ENCODE results near the gene CTTNBP2NL.

Gene CTTNBP2NL

DNA sequence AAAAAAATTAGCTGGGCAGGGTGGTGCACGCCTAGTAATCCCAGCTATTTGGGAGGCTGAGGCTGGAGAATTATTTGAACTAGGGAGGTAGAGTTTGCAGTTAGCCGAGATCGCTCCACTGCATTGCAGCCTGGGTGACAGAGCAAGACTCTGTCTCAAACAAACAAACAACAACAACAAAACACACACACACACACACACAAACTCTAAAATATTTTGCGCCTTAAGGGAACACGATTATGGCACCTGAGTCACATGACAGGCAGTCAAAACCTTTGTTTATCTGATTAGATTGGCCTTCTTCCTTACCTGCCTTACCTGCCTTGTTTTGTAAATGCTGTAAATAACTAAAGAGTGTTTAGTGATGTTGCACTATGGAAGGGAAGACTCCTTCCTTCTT, 92.1 kb downstream of the CTTNBP2NL start:
- no peaks in the 10 kb centered on the region for H3K4me1 ChIP-seq
- no peak overlapping the region for H2AFZ ChIP-seq
- no peak overlapping the region for H3K4me2 ChIP-seq (ENCODE audit: low read length)
- H3K27me3 ChIP-seq (ENCODE audit: control insufficient read depth, insufficient read depth, low read length) = no peaks in the 10 kb centered on the region
- no peak overlapping the region for H3K4me3 ChIP-seq (ENCODE audit: low read depth, low read length)
- H3K27ac ChIP-seq = no peak overlapping the region
- H3K79me2 ChIP-seq = no peaks in the 10 kb centered on the region
- H3K9ac ChIP-seq = no peak overlapping the region
- H3K36me3 ChIP-seq (ENCODE audit: control insufficient read depth, insufficient read depth, low read length) = no peaks in the 10 kb centered on the region
- TF ChIP-seq, protein P1, sequence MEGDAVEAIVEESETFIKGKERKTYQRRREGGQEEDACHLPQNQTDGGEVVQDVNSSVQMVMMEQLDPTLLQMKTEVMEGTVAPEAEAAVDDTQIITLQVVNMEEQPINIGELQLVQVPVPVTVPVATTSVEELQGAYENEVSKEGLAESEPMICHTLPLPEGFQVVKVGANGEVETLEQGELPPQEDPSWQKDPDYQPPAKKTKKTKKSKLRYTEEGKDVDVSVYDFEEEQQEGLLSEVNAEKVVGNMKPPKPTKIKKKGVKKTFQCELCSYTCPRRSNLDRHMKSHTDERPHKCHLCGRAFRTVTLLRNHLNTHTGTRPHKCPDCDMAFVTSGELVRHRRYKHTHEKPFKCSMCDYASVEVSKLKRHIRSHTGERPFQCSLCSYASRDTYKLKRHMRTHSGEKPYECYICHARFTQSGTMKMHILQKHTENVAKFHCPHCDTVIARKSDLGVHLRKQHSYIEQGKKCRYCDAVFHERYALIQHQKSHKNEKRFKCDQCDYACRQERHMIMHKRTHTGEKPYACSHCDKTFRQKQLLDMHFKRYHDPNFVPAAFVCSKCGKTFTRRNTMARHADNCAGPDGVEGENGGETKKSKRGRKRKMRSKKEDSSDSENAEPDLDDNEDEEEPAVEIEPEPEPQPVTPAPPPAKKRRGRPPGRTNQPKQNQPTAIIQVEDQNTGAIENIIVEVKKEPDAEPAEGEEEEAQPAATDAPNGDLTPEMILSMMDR (IDR thresholded peaks at IDR 0.05) = no peak
- H3K9me3 ChIP-seq (ENCODE audit: control insufficient read depth, low read length) = no peaks in the 10 kb centered on the region

- Histone ChIP-seq H3K36me3 (ENCODE audit: control insufficient read depth, insufficient read depth, low read length) (no peaks in the 10 kb centered on the region), H3K4me2 (ENCODE audit: low read length) (no peak overlapping the region), H3K27me3 (ENCODE audit: control insufficient read depth, insufficient read depth, low read length) (no peaks in the 10 kb centered on the region), H3K27ac (no peak overlapping the region), H2AFZ (no peak overlapping the region), H3K4me1 (no peaks in the 10 kb centered on the region), H3K79me2 (no peaks in the 10 kb centered on the region), H3K9me3 (ENCODE audit: control insufficient read depth, low read length) (no peaks in the 10 kb centered on the region), H3K4me3 (ENCODE audit: low read depth, low read length) (no peak overlapping the region), H3K9ac (no peak overlapping the region)
- TF ChIP-seq, protein P1 (IDR thresholded peaks at IDR 0.05) = no peak
Measured at GRCh38 chr1:112492076-112492475, 96.1 kb downstream of the CTTNBP2NL start.

DNA sequence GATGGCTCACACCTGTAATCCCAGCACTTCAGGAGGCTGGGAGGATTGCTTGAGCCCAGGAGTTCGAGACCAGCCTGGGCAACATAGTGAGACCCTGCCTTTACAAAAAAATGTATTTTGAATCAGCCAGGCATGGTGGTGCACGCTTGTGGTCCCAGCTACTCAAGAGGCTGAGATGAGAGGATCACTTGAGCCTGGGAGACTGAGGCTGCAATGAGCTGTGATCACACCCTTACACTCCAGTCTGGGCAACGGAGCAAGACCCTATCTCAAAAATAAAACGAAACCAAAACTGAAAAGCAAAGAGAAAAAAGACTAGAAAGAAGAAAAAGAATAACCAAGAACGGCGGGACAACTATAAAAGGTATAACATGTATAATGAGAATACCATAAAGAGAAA, 97.3 kb downstream of the CTTNBP2NL start:
- Histone ChIP-seq H3K27me3 (ENCODE audit: control insufficient read depth, insufficient read depth, low read length) (no peaks in the 10 kb centered on the region), H3K9ac (no peak overlapping the region), H3K36me3 (ENCODE audit: control insufficient read depth, insufficient read depth, low read length) (no peaks in the 10 kb centered on the region)

DNA sequence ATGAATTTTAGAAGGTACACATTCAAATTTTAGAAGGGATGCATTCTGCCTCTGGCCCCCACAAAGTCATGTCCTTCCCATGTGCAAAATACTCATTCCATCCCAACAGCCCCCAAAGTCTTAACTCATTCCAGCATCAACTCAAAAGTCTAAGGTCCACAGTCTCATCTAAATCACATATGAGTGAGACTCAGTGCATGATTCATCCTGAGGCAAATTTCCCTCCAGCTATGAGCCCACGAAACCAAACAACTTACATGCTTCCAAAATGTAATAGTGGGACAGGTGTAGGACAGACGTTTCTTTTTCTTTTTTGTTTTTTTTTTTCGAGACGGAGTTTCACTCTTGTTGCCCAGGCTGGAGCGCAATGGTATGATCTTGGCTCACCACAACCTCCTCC, 100.3 kb downstream of the CTTNBP2NL start:
- Histone ChIP-seq H3K27ac (no peak overlapping the region), H3K4me1 (no peaks in the 10 kb centered on the region), H3K9ac (no peak overlapping the region), H3K27me3 (ENCODE audit: control insufficient read depth, insufficient read depth, low read length) (no peaks in the 10 kb centered on the region), H3K4me2 (ENCODE audit: low read length) (no peak overlapping the region), H3K36me3 (ENCODE audit: control insufficient read depth, insufficient read depth, low read length) (no peaks in the 10 kb centered on the region), H3K4me3 (ENCODE audit: low read depth, low read length) (no peak overlapping the region), H3K79me2 (no peaks in the 10 kb centered on the region), H3K9me3 (ENCODE audit: control insufficient read depth, low read length) (no peaks in the 10 kb centered on the region), H2AFZ (no peak overlapping the region)
- TF ChIP-seq, protein P1 (IDR thresholded peaks at IDR 0.05) = no peak

More for the DNA sequence above, 97.3 kb downstream of the CTTNBP2NL start:
- H3K4me3 ChIP-seq (ENCODE audit: low read depth, low read length) = no peak overlapping the region
- no peaks in the 10 kb centered on the region for H3K79me2 ChIP-seq
- H3K4me2 ChIP-seq (ENCODE audit: low read length) = no peak overlapping the region
- no peaks in the 10 kb centered on the region for H3K4me1 ChIP-seq
- TF ChIP-seq, protein P1 (IDR thresholded peaks at IDR 0.05) = no peak
- H3K9me3 ChIP-seq (ENCODE audit: control insufficient read depth, low read length) = no peaks in the 10 kb centered on the region
- no peak overlapping the region for H3K27ac ChIP-seq
- no peak overlapping the region for H2AFZ ChIP-seq

DNA sequence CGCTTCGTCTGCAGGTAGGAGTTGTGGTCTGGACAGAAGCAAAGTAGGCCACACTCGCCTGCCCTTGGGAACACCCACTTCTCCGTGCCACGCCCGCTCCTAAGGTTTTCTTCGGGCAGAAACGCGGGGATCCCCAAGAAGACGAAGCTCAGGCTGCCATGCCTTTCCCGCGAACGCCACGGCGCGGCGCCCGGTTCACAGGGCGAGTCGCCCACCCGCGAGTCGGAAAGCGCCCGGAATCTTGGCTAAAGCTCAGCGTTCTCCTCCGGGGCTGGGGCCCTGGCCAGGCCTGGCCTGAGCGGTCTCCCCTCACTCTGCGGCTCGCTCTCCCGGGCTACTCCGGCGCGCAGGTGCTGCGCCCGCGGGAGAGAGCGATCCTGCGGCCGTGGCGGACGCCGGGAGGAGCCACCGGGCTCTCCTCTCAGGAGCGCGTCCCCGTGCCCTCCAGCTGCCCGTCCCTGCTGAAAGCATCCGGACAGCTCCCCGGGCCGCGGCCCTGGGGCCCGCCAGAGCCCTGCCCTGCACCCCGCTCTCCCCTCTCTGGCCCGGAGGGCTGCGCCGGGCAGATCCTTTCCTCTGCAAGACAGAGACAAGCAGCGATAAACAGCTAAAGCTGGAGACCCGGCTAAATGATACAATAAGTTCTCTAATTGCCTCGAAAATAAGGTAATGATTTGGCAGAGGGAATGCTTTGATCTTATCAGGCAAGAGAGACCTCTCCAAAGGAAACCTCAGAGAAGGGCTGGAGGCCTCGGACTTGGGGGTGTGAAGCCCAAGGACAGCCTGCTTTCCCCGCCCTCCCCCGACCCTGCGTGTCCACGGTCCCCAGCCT, 106.0 kb downstream of the CTTNBP2NL start:
- Histone ChIP-seq H3K9me3 (ENCODE audit: control insufficient read depth, low read length) (no peaks in the 10 kb centered on the region), H3K9ac (no peak overlapping the region), H3K4me1 (no peaks in the 10 kb centered on the region), H3K36me3 (ENCODE audit: control insufficient read depth, insufficient read depth, low read length) (no peaks in the 10 kb centered on the region), H3K27me3 (ENCODE audit: control insufficient read depth, insufficient read depth, low read length) (no peaks in the 10 kb centered on the region), H3K4me3 (ENCODE audit: low read depth, low read length) (peak overlapping the region; percentile 57), H3K27ac (no peak overlapping the region), H2AFZ (peak overlapping the region; percentile 88), H3K79me2 (no peaks in the 10 kb centered on the region), H3K4me2 (ENCODE audit: low read length) (peak overlapping the region; percentile 84)
- TF ChIP-seq, protein P1 (IDR thresholded peaks at IDR 0.05) = peak; percentile 43

All from parathyroid adenoma (tissue), 2 donors.